HCT116 (cell line): ENCODE results near the gene CFAP61. TPM values are rescaled to one million over a fixed set of nuclear protein-coding genes. Genes with fewer than 3 reads are reported as not detected.

Experiments
- ATAC-seq: fragments of 200-7000 bp; cut with Tn5 transposase; 2 replicates; pipeline ENCODE4 v1.9.1; 2020; ENCODE audit warnings: mild to moderate bottlenecking, moderate library complexity
- BruUV-seq: library from RNA; stranded (reverse); fragments of 400-500 nt; replicated peaks from 2 replicates; lab custom pipeline; 2021; lab: Mats Ljungman, UMichigan
- CTCF ChIA-PET: fragments of 300-600 bp; sonication (Branson Sonifier 250); formaldehyde crosslinking; loops from one replicate; lab custom pipeline; 2021; ENCODE audit warnings: antibody characterized with exemption; lab: Charles Lee
- POLR2A ChIA-PET: fragments of 300-600, 350-600 bp; sonication (Branson Sonifier 250); formaldehyde crosslinking; loops from one replicate; lab custom pipeline; 2021; ENCODE audit warnings: antibody characterized with exemption; lab: Charles Lee
- RAD21 ChIA-PET, 2 experiments: fragments of 300-600 bp; sonication (Branson Sonifier 250); formaldehyde crosslinking; loops; one replicate each; lab custom pipeline; 2023; ENCODE audit warnings: low total read pairs in 2 of 2; ENCODE audit not compliant: uncharacterized antibody in 2 of 2, unreplicated experiment in 2 of 2, low non-redundant PET in 1 of 2; lab: Charles Lee
- DNase-seq: peaks from one replicate; pipeline ENCODE4 v3.0.0-alpha.2; 2010; ENCODE audit warnings: low read depth, low spot score
- H2AFZ ChIP-seq: fragments of 200-600 bp; shearing (Covaris generic), sonication (generic); 2 replicates; pipeline ENCODE4 v1.6.1; 2017; ENCODE audit warnings: low read depth, mixed run types, mixed read lengths, antibody characterized with exemption, low read length; ENCODE audit not compliant: poor library complexity, severe bottlenecking
- H3K27ac ChIP-seq: 2 replicates; pipeline ENCODE4 v1.5.1; 2012; ENCODE audit warnings: low read depth, low read length
- H3K27me3 ChIP-seq: fragments of 200-600 bp; sonication (generic); 2 replicates; pipeline ENCODE4 v1.6.1; 2016; ENCODE audit warnings: mixed run types, low read length, mixed read lengths; ENCODE audit not compliant: insufficient read depth
- H3K36me3 ChIP-seq, 2 experiments: fragments of 200-500 bp in 1 of 2; fragments of 200-600 bp in 1 of 2; sonication (Bioruptor generic) in 1 of 2; sonication (generic) in 1 of 2; 2 replicates each; pipeline versions ENCODE4 v1.5.1 to v1.6.1; 2014 to 2016; ENCODE audit warnings: low read length in 2 of 2, inconsistent platforms in 1 of 2, mixed read lengths in 1 of 2, mixed run types in 1 of 2; ENCODE audit not compliant: insufficient read depth in 2 of 2, control insufficient read depth in 1 of 2
- H3K4me1 ChIP-seq, 2 experiments: fragments of 200-600 bp in 1 of 2; sonication (generic) in 1 of 2; 2 replicates each; pipeline versions ENCODE4 v1.5.1 to v1.6.1; 2012 to 2017; ENCODE audit warnings: low read length in 2 of 2, inconsistent platforms in 1 of 2, mild to moderate bottlenecking in 1 of 2, mixed read lengths in 1 of 2, mixed run types in 1 of 2, moderate library complexity in 1 of 2; ENCODE audit not compliant: insufficient read depth in 2 of 2, control insufficient read depth in 1 of 2
- H3K4me2 ChIP-seq: fragments of 200-600 bp; sonication (generic); 2 replicates; pipeline ENCODE4 v1.6.1; 2017; ENCODE audit warnings: mixed run types, low read length, mixed read lengths
- H3K4me3 ChIP-seq, 2 experiments: fragments of 200-600 bp in 1 of 2; sonication (generic) in 1 of 2; replicated peaks in 1 of 2; 2 replicates each; pipeline ENCODE4 v1.5.1; 2011 to 2016; ENCODE audit warnings: low read length in 2 of 2, control low read depth in 1 of 2, low read depth in 1 of 2, mild to moderate bottlenecking in 1 of 2, mixed read lengths in 1 of 2, mixed run types in 1 of 2
- H3K79me2 ChIP-seq: fragments of 200-600 bp; sonication (generic); 2 replicates; pipeline ENCODE4 v1.6.1; 2017; ENCODE audit warnings: mild to moderate bottlenecking, mixed run types, low read length, moderate library complexity, mixed read lengths; ENCODE audit not compliant: insufficient read depth
- H3K9ac ChIP-seq: fragments of 200-600 bp; sonication (generic); 2 replicates; pipeline ENCODE4 v1.6.1; 2016; ENCODE audit warnings: low read length, mixed read lengths
- H3K9me2 ChIP-seq: fragments of 200-600 bp; sonication (generic), shearing (Covaris generic); 2 replicates; pipeline ENCODE4 v1.6.1; 2017; ENCODE audit warnings: mixed run types, mild to moderate bottlenecking, moderate library complexity; ENCODE audit not compliant: insufficient read depth
- H3K9me3 ChIP-seq, 2 experiments: fragments of 200-500 bp in 1 of 2; fragments of 200-600 bp in 1 of 2; sonication (Bioruptor generic) in 1 of 2; sonication (generic) in 1 of 2; 2 replicates each; pipeline ENCODE4 v1.6.1; 2014 to 2017; ENCODE audit warnings: low read length in 2 of 2, mixed read lengths in 2 of 2, inconsistent platforms in 1 of 2, low read depth in 1 of 2, mild to moderate bottlenecking in 1 of 2, mixed run types in 1 of 2, moderate library complexity in 1 of 2; ENCODE audit not compliant: control insufficient read depth in 1 of 2, insufficient read depth in 1 of 2
- H4K20me1 ChIP-seq: fragments of 200-600 bp; sonication (generic), shearing (Covaris generic); 2 replicates; pipeline ENCODE4 v1.6.1; 2017; ENCODE audit warnings: mixed run types, mild to moderate bottlenecking, moderate library complexity; ENCODE audit not compliant: insufficient read depth
- CBX3 ChIP-seq: IDR thresholded peaks from 2 replicates; pipeline ENCODE4 v1.6.1; 2012; ENCODE audit warnings: low read depth
- ELF1 ChIP-seq: IDR thresholded peaks from 2 replicates; pipeline ENCODE4 v1.6.1; 2012; ENCODE audit warnings: low read depth, borderline replicate concordance
- EZH2phosphoT487 ChIP-seq: fragments of 200-600 bp; IDR thresholded peaks from 2 replicates; pipeline ENCODE4 v1.6.1; 2018; ENCODE audit warnings: antibody characterized with exemption, borderline replicate concordance
- JUND ChIP-seq: IDR thresholded peaks from 2 replicates; pipeline ENCODE4 v1.6.1; 2012
- POLR2AphosphoS5 ChIP-seq: IDR thresholded peaks from 2 replicates; pipeline ENCODE4 v1.6.1; 2011; ENCODE audit warnings: mild to moderate bottlenecking, low read depth, low read length, moderate library complexity
- RAD21 ChIP-seq: IDR thresholded peaks from 2 replicates; pipeline ENCODE4 v1.6.1; 2012; ENCODE audit warnings: low read depth, mild to moderate bottlenecking
- REST ChIP-seq: IDR thresholded peaks from 2 replicates; pipeline ENCODE4 v1.6.1; 2012; ENCODE audit warnings: low read depth
- SIN3A ChIP-seq: IDR thresholded peaks from 2 replicates; pipeline ENCODE4 v1.6.1; 2012; ENCODE audit warnings: low read depth
- YY1 ChIP-seq: IDR thresholded peaks from 2 replicates; pipeline ENCODE4 v1.6.1; 2011; ENCODE audit warnings: low read length, low read depth, moderate library complexity, mild to moderate bottlenecking; ENCODE audit not compliant: insufficient replicate concordance; ENCODE audit errors: extremely low read depth
- ZBTB33 ChIP-seq: IDR thresholded peaks from 2 replicates; pipeline ENCODE4 v1.6.1; 2011; ENCODE audit warnings: mild to moderate bottlenecking, low read length, moderate library complexity; ENCODE audit not compliant: insufficient replicate concordance; ENCODE audit errors: extremely low read depth
- ZNF274 ChIP-seq: fragments of 200-500 bp; sonication (Bioruptor generic); IDR thresholded peaks from 2 replicates; pipeline ENCODE4 v1.6.1; 2014; ENCODE audit warnings: mild to moderate bottlenecking, low read depth, low read length, inconsistent platforms
- intact Hi-C: fragments of 100-400 bp; cut with micrococcal nuclease; formaldehyde crosslinking; loops from 2 replicates; pipeline ENCODE4 v1.10.0; 2022
- total RNA-seq: library from RNA; stranded (reverse); gene quantifications from one replicate; pipeline ENCODE4 v1.2.1, GENCODE V29; 2021; ENCODE audit not compliant: unreplicated experiment

The CFAP61 gene
- total RNA-seq, 1 experiment from 2014 or later, result 1.7 TPM

DNA sequence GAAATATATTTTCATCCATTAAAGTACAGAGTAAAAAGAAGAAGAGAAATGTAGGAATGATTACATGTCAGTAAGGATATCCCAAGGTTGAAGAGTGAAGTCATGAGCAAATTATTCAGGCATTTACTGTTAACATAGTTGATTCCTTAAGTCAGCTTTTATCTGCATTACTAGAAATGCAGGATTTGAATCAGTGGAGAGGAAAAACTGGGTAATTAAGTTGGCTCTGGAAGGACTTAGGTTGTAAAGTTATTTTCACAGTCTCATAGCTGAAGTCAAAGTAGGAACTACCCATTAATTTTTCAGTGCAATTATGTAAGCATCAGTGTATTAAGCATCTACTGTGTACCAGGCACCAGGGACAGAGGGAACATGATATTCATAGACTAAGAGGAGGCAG is 27.4 kb upstream of the CFAP61 start:
- H4K20me1 ChIP-seq, result peaks cover 9% of the 10 kb centered on the region; the same call in 1 of the 2 replicates
- H3K9me3 ChIP-seq, result no peaks in the 10 kb centered on the region
- intact Hi-C loops, result no loop called here
- TF ChIP-seq POLR2AphosphoS5 (no peak), CBX3 (no peak), YY1 (no peak), ZNF274 (no peak), ZBTB33 (no peak), SIN3A (no peak)
- TF ChIP-seq, all 23 proteins: peak for 0
- DNase-seq (no peak), ATAC-seq (no peak)
- Histone ChIP-seq H3K9me2 (no peaks in the 10 kb centered on the region), H3K36me3 (peaks cover 17 to 35% of the 10 kb centered on the region in 2 experiments), H3K4me1 (no peaks in the 10 kb centered on the region), H3K4me2 (no peak overlapping the region), H3K79me2 (peaks cover 99% of the 10 kb centered on the region), H3K27ac (no peak overlapping the region), H3K27me3 (no peaks in the 10 kb centered on the region), H3K4me3 (no peak overlapping the region), H2AFZ (no peak overlapping the region), H3K9ac (no peak overlapping the region)
- RAD21 ChIA-PET, result no interaction called here
- POLR2A ChIA-PET, result no interaction called here
- BruUV-seq, result no TSS peak
- CTCF ChIA-PET, result no interaction called here

DNA sequence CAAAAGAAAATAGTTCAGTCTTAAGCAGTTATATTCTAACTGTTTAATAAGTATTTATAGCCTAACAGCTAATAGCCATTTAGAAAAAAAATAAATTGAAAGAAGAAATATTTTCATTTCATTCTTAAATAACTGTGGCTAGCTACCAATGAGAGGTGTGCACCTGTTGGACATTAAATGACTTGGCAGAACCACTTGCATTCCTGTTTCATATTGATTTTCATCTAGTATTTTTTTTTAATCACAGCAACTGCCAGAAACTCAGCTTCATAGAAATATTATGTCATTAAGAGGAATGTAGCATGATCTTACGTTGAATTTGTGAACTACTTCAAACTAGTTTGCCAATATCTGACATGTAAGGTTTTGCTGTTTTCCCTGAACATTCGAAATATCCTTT is 25.0 kb upstream of the CFAP61 start:
- no peaks in the 10 kb centered on the region for H3K9me3 ChIP-seq
- H3K4me3 ChIP-seq, result no peak overlapping the region
- H3K79me2 ChIP-seq, result peaks cover 97% of the 10 kb centered on the region
- RAD21 ChIA-PET, result no interaction called here
- no peak overlapping the region for H3K4me2 ChIP-seq
- no peak overlapping the region for H3K27ac ChIP-seq
- peaks cover 25 to 43% of the 10 kb centered on the region in 2 experiments for H3K36me3 ChIP-seq
- intact Hi-C loops, result no loop called here
- H2AFZ ChIP-seq, result no peak overlapping the region
- H4K20me1 ChIP-seq, result 0 out of 2 replicates have a peak, but pooled peaks cover 9% of the 10 kb centered on the region
- ATAC-seq (no peak), DNase-seq (no peak)
- no peak overlapping the region for H3K9ac ChIP-seq
- CTCF ChIA-PET, result no interaction called here
- POLR2A ChIA-PET, result interaction anchor here (1.5 kb wide), 1 partner anchor 10 kb away, joined by 5 read pairs; the partner anchor contains the start of gene NAA20
- no peaks in the 10 kb centered on the region for H3K9me2 ChIP-seq
- H3K27me3 ChIP-seq, result no peaks in the 10 kb centered on the region
- no peaks in the 10 kb centered on the region for H3K4me1 ChIP-seq
- no TSS peak for BruUV-seq
- no peak for TF ChIP-seq POLR2AphosphoS5
- no peak for TF ChIP-seq SIN3A
- TF ChIP-seq YY1, result no peak
- no peak for TF ChIP-seq ELF1
- TF ChIP-seq EZH2phosphoT487, result no peak
- TF ChIP-seq RAD21, result no peak
- no peak for TF ChIP-seq REST
- TF ChIP-seq JUND, result no peak
- TF ChIP-seq ZBTB33, result no peak
